Esophagus squamous epithelium (tissue), 5 donors: ENCODE measurements around the gene MIEF1. TPM values are rescaled to one million over a fixed set of nuclear protein-coding genes. Genes with fewer than 3 reads are reported as not detected.

Experiments used
- DNase-seq: peaks from one replicate; lab custom pipeline; 2025; lab: John Stamatoyannopoulos, UW
- H3K27ac ChIP-seq, 4 donors: fragments of 200-600 bp; sonication (generic); one replicate each; pipeline ENCODE4 v1.5.1; 2016 to 2019; ENCODE audit warnings: mild to moderate bottlenecking in 1 of 4
- H3K27me3 ChIP-seq, 4 donors: fragments of 200-600 bp; sonication (generic); 1 replicate in 3 of 4; 2 replicates in 1 of 4; pipeline versions ENCODE4 v1.5.1 to v1.6.0; 2017 to 2021; ENCODE audit warnings: antibody characterized with exemption in 1 of 4
- H3K36me3 ChIP-seq, 3 donors: fragments of 200-600 bp; sonication (generic); one replicate each; pipeline ENCODE4 v1.5.1; 2016 to 2019
- H3K4me1 ChIP-seq, 3 donors: fragments of 200-600 bp; sonication (generic); one replicate each; pipeline ENCODE4 v1.5.1; 2017 to 2019
- H3K4me3 ChIP-seq, 4 donors: fragments of 200-600 bp; sonication (generic); 1 replicate in 3 of 4; 2 replicates in 1 of 4; pipeline ENCODE4 v1.5.1; 2016 to 2019; ENCODE audit warnings: mild to moderate bottlenecking in 2 of 4, moderate library complexity in 1 of 4
- H3K9me3 ChIP-seq, 3 donors: fragments of 200-600 bp; sonication (generic); one replicate each; pipeline ENCODE4 v1.5.1; 2016 to 2019
- CTCF ChIP-seq, 6 experiments: fragments of 450-650 bp in 4 of 6; fragments of 200-600 bp in 2 of 6; sonication (generic) in 2 of 6; IDR thresholded peaks; one replicate each; pipeline ENCODE4 v1.5.1; 2016 to 2019; ENCODE audit warnings: antibody characterized with exemption in 6 of 6, mild to moderate bottlenecking in 4 of 6, moderate library complexity in 4 of 6
- POLR2A ChIP-seq, 4 donors: fragments of 450-650 bp; IDR thresholded peaks; one replicate each; pipeline ENCODE4 v1.6.1; 2017; ENCODE audit warnings: antibody characterized with exemption in 4 of 4, mild to moderate bottlenecking in 4 of 4, moderate library complexity in 3 of 4
- WGBS, 2 donors: methylation state at CpG; one replicate each; pipeline ENCODE4 v1.1.5; 2018; 5-methylcytosine and 5-hydroxymethylcytosine counted together
- intact Hi-C: fragments of 100-400 bp; cut with DNase I; formaldehyde crosslinking; loops from one replicate; pipeline ENCODE4 v1.15.0; 2022
- total RNA-seq, 4 donors: library from RNA; depleted of rRNA; stranded (reverse); fragments of >200 nt; gene quantifications; one replicate each; pipeline ENCODE4 v1.1.0, GENCODE V29; 2016
- donor health status: DM: yes; HTN: yes; CAD: no.

MIEF1 gene
- total RNA-seq, 4 donors from 2014 or later, result 21.4 to 34.2 (median 23.9) TPM

DNA sequence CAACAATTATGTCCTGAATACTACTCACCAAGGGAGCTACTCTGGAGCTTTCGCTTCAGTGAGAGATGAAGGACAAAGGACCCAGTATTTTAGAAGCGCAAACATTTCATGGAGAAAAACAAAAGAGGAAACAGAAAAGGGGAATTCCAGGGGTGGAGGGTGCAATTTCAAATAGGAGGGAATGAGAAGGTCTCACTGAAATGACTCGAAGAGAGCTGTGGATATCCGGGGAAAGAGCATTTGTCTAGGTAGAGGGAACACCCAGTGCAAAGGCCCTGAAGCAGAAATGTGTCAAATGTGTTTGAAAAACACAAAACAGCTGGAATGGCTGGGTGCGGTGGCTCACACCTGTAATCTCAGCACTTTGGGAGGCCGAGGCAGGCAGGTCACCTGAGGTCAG is 28.0 kb downstream of the MIEF1 start:
- TF ChIP-seq POLR2A (IDR thresholded peaks at IDR 0.05) (no peak), CTCF (IDR thresholded peaks at IDR 0.05) (no peak)
- no peaks in the 10 kb centered on the region for H3K9me3 ChIP-seq
- H3K4me1 ChIP-seq, result peaks cover 44 to 88% (median 55%) of the 10 kb centered on the region in 3 donors
- peak overlapping the region in 1 of 4 donors; percentile 15 for H3K4me3 ChIP-seq
- peaks cover 0 to 35% (median 1%) of the 10 kb centered on the region in 3 donors for H3K36me3 ChIP-seq
- no peak for DNase-seq
- intact Hi-C loops, result no loop called here
- 57 to 69% methylated on average over 6 of the region's 6 CpGs for WGBS, 2 donors
- no peak overlapping the region for H3K27ac ChIP-seq
- no peaks in the 10 kb centered on the region for H3K27me3 ChIP-seq

- intact Hi-C loops, result no loop called here
- Histone ChIP-seq H3K4me1 (peaks cover 44 to 83% (median 55%) of the 10 kb centered on the region in 3 donors), H3K9me3 (no peaks in the 10 kb centered on the region), H3K27ac (peak overlapping the region in 1 of 4 donors; percentile 98), H3K27me3 (no peaks in the 10 kb centered on the region), H3K36me3 (peaks cover 0 to 30% (median 0%) of the 10 kb centered on the region in 3 donors), H3K4me3 (no peak overlapping the region)
- TF ChIP-seq CTCF (IDR thresholded peaks at IDR 0.05), result peak in 1 of 6 experiments; percentile 41
- no peak for TF ChIP-seq POLR2A (IDR thresholded peaks at IDR 0.05)
- no peak for DNase-seq
- WGBS, 2 donors, result 32 to 39% methylated on average over 8 to 9 of the region's 9 CpGs
Observed at GRCh38 chr22:39530692-39531331, 28.7 kb downstream of the MIEF1 start.

- intact Hi-C loops, result no loop called here
- Histone ChIP-seq H3K27me3 (no peaks in the 10 kb centered on the region), H3K4me3 (peak within 1 kb of the TSS; percentile 76 to 99 (median 84)), H3K9me3 (no peaks in the 10 kb centered on the region), H3K27ac (peak within 1 kb of the TSS; percentile 91 to 98 (median 96)), H3K4me1 (peaks cover 42 to 69% (median 47%) of the 10 kb centered on the region in 3 donors), H3K36me3 (peaks cover 0 to 30% (median 0%) of the 10 kb centered on the region in 3 donors)
- DNase-seq, result peak; percentile 97
- TF ChIP-seq POLR2A (IDR thresholded peaks at IDR 0.05) (peak in 3 of 4 donors; percentile 22 to 90 (median 62)), CTCF (IDR thresholded peaks at IDR 0.05) (peak in 1 of 6 experiments; percentile 17)
- 0 to 2% methylated on average over 13 to 17 of the region's 67 CpGs for WGBS, 2 donors
Observed at GRCh38 chr22:39532215-39533073, 30.4 kb downstream of the MIEF1 start, which contains the start of gene RPS19BP1. RPS19BP1 (minus strand) TSS chr22:39532748; CDS start chr22:39532738, 10 bp downstream.

DNA sequence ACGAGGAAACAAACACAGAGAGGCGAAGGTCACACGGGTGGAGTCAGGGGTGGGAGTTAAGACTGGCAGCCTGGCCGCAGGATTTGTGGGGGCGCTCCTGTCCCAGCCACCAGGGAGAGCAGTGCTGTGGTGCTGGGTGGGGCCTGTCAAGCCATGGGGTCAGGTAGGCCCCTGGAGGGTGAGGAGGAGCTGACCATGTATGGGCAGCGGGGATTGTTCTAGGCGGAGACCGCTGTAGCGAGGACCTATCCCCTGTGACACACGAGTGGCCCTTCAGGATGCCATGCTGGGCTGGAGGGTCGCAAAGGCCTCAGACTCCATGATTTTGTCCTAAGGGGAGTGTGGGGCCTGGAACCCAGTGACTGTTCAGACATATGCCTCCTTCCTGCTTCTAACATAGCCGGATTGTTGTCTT is 32.0 kb downstream of the MIEF1 start:
- H3K9me3 ChIP-seq, result no peaks in the 10 kb centered on the region
- no peak for DNase-seq
- H3K36me3 ChIP-seq, result peaks cover 0 to 16% (median 0%) of the 10 kb centered on the region in 3 donors
- intact Hi-C loops, result no loop called here
- no peak overlapping the region for H3K4me3 ChIP-seq
- 73 to 88% methylated on average over 8 to 10 of the region's 12 CpGs for WGBS, 2 donors
- peaks cover 26 to 53% (median 32%) of the 10 kb centered on the region in 3 donors for H3K4me1 ChIP-seq
- no peaks in the 10 kb centered on the region for H3K27me3 ChIP-seq
- peak overlapping the region in 3 of 4 donors; percentile 0 to 55 (median 4) for H3K27ac ChIP-seq
- TF ChIP-seq CTCF (IDR thresholded peaks at IDR 0.05) (no peak), POLR2A (IDR thresholded peaks at IDR 0.05) (no peak)
